ENCODE measurements around the gene ZDHHC17.

Gene ZDHHC17

DNA sequence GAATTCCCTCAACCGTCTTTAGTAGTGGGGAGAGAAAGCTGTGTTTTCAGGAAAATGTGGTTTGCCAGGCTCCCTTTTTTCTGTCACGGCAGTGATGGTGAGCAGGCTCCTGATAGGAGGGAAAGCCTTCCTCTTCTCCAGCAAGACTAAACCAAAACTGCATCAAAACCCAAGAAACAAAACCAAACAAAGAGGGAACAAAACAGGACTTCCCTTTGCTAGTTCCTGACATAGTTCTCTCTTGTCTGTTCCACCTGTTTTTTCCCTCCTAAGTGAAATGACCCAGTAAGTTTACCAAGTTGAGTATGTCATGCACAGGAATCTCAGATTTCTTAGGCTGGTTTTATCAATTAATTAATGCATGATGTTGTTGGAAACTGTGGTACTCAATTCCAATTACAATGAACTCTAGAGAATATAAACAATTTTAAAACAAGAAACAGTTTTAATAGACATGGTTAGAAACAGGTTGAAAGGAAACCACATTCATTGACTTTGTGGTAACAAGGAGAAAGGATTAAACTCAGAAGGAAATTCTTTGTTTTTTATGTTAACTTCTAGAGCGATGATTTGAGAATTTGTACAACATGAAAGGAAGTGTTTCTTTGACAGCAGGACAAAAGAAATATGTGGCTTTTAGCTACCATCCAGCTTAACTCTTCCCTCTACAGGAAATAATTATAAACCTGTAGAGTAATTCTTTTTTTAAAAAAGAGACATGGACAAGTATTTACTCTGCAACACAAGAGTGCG, 137.9 kb downstream of the ZDHHC17 start:
- ChIA-PET POLR2A (no interaction called here), CTCF (interaction anchor here (1.2 to 1.6 kb wide), 2 partner anchors 11 to 17 kb away, joined by 4 read pairs; no protein-coding TSS in a partner anchor)
- DNase-seq (ENCODE audit: extremely low spot score), result no peak
- no peak for TF ChIP-seq CTCF (IDR thresholded peaks at IDR 0.05; ENCODE audit: control extremely low read depth, extremely low read depth, low read depth, missing control alignments)

Measured in GM10248 (cell line).